GM12878 (cell line): ENCODE data around the gene EPHA5.

Source experiments
- CREB1 ChIP-seq: IDR thresholded peaks from 2 replicates; pipeline ENCODE4 v1.6.1; 2012; ENCODE audit warnings: low read depth, mild to moderate bottlenecking, inconsistent platforms
- EGR1 ChIP-seq, 2 experiments: IDR thresholded peaks; 1 replicate in 1 of 2; 2 replicates in 1 of 2; pipeline ENCODE4 v1.6.1; 2011 to 2012; ENCODE audit warnings: low read depth in 2 of 2, low read length in 2 of 2, borderline replicate concordance in 1 of 2, mild to moderate bottlenecking in 1 of 2, moderate library complexity in 1 of 2
- MAX ChIP-seq: IDR thresholded peaks from 2 replicates; pipeline ENCODE4 v1.6.1; 2012; ENCODE audit warnings: low read depth, low read length, improper control_type of control experiment
- POLR2A ChIP-seq: IDR thresholded peaks from 2 replicates; pipeline ENCODE4 v1.6.1; 2011; ENCODE audit warnings: low read depth, mild to moderate bottlenecking, low read length
- SP1 ChIP-seq: IDR thresholded peaks from one replicate; pipeline ENCODE4 v1.6.1; 2011; ENCODE audit warnings: low read depth, low read length

- no peak for TF ChIP-seq SP1
- TF ChIP-seq MAX = no peak
- no peak for TF ChIP-seq POLR2A
- no peak for TF ChIP-seq CREB1
- no peak for TF ChIP-seq EGR1 (IDR thresholded peaks at IDR 0.05; ENCODE audit: borderline replicate concordance in 1 of 2, low read depth in 2 of 2, low read length in 2 of 2)
Observed at GRCh38 chr4:65422109-65422508, 248.2 kb downstream of the EPHA5 start.
